ENCODE results near the gene VDAC2.

The VDAC2 gene

DNA sequence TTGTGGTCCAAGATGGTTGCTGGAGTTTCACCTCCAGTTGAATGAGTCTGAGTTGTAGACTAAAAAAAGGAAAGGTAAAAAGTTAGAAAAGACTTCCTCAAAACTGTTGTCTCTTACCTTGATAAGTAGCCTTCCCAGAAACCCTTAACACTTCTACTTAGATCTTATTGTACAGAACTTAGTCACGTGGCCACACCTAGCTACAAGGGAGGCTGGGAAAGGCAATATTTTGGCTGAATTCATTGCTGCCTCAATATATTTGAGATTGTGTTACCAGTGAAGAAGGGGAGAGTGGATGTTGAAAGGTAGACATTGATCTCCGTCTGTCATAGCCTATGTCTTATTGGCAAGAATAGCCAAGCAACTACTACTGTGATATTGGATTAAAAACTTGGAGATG, 35.5 kb upstream of the VDAC2 start:
- CTCF ChIA-PET, result no interaction called here
- TF ChIP-seq ELF4 (IDR thresholded peaks at IDR 0.05), result no peak
- POLR2A ChIA-PET, result no interaction called here
- DNase-seq (ENCODE audit: extremely low spot score), result no peak

DNA sequence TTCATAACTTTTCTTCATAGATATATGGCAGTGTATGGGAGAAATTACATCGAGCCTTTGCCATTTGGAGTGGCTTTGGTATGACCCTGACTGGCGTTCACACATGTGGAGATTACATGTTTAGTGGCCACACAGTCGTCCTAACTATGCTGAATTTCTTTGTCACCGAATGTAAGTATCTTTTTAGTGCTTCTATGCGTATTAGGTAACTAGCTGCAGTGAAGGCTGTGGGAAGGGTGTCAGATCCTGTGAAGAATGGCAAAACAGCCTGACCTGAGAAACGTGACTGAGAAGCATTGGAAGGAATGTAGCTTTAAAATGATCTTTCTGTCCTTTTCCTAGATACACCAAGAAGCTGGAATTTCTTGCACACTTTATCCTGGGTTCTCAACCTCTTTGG, 34.5 kb upstream of the VDAC2 start:
- TF ChIP-seq HDGF (IDR thresholded peaks at IDR 0.05; ENCODE audit: borderline replicate concordance), result no peak
- no peak for TF ChIP-seq SP1 (IDR thresholded peaks at IDR 0.05)
- TF ChIP-seq NFRKB (IDR thresholded peaks at IDR 0.05), result no peak
- no peak for TF ChIP-seq LEF1 (IDR thresholded peaks at IDR 0.05; ENCODE audit: borderline replicate concordance)
- CTCF ChIA-PET, result no interaction called here
- DNase-seq (ENCODE audit: extremely low spot score), result no peak
- POLR2A ChIA-PET, result no interaction called here

DNA sequence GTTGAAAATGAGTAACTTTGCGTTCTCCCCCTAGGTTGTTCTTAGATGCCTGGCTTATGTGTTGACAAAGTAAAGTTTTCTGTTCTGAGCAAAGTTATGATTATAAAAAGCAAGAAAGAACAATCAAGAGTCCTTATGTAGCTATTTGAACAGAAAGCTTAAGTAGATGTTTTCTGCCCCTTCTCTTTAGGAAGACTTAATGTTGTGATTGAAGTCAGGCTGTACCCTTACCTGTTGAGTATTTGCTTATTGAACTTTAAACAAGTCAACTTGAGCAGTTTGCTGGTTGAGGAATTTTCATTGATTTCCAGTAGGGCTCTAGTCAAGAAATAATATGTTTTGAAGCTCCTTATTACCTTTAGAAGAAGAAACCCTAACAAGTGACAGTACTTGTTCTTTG, 33.9 kb upstream of the VDAC2 start:
- ChIA-PET POLR2A (no interaction called here), CTCF (no interaction called here)

DNA sequence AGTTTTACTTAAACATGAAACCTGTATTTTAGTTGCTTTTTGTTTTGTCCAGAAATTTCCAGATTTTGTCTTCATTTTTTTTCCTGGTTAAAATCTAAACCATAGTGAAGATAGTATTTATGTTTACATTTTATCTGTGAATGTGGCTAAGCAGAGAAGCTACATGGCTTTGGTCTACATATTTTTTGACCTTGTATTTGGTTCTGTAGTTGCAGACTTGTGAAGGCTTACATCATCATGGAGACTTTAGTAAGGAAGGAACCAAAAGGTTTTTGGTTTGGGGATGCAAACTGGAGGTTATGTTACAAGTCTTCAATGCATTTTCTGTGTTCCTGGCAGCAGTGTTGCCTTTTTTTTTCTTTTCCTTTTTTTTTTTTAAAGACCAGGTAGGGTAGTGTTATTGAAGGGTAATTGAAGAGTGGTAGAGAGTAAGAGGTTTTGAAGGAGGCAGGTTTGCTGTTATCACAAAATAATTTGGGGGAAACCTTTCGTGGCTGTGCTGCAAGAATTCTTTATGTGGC, 30.9 kb upstream of the VDAC2 start:
- TF ChIP-seq ARNT (IDR thresholded peaks at IDR 0.05) (no peak), LEF1 (IDR thresholded peaks at IDR 0.05; ENCODE audit: borderline replicate concordance) (no peak), BHLHE40 (IDR thresholded peaks at IDR 0.05; ENCODE audit: borderline replicate concordance) (no peak), ZNF384 (IDR thresholded peaks at IDR 0.05) (no peak), ELF4 (IDR thresholded peaks at IDR 0.05) (no peak), NFRKB (IDR thresholded peaks at IDR 0.05) (no peak), HDGF (IDR thresholded peaks at IDR 0.05; ENCODE audit: borderline replicate concordance) (no peak), L3MBTL2 (conservative IDR thresholded peaks at IDR 0.05) (no peak), SP1 (IDR thresholded peaks at IDR 0.05) (no peak), FOXM1 (IDR thresholded peaks at IDR 0.05; ENCODE audit: borderline replicate concordance) (no peak), CTBP1 (IDR thresholded peaks at IDR 0.05; ENCODE audit: borderline replicate concordance) (no peak), FOXA1 (IDR thresholded peaks at IDR 0.05) (no peak), SUZ12 (IDR thresholded peaks at IDR 0.05) (no peak), TARDBP (IDR thresholded peaks at IDR 0.05) (no peak), PKNOX1 (IDR thresholded peaks at IDR 0.05) (no peak), FOXK2 (IDR thresholded peaks at IDR 0.05) (no peak)
- CTCF ChIA-PET, result interaction anchor here (1.4 kb wide), 1 partner anchor 56 kb away, joined by 5 read pairs; the partner anchor contains the start of gene COMTD1
- DNase-seq (ENCODE audit: extremely low spot score), result no peak
- POLR2A ChIA-PET, result interaction anchor here (1.0 kb wide), 1 partner anchor 10 kb away, joined by 3 read pairs; no protein-coding TSS in a partner anchor

More for the DNA sequence above, 33.9 kb upstream of the VDAC2 start:
- TF ChIP-seq ARNT (IDR thresholded peaks at IDR 0.05), result no peak
- no peak for TF ChIP-seq TARDBP (IDR thresholded peaks at IDR 0.05)
- no peak for TF ChIP-seq FOXA1 (IDR thresholded peaks at IDR 0.05)
- no peak for TF ChIP-seq L3MBTL2 (conservative IDR thresholded peaks at IDR 0.05)
- TF ChIP-seq SUZ12 (IDR thresholded peaks at IDR 0.05), result no peak
- no peak for TF ChIP-seq CTBP1 (IDR thresholded peaks at IDR 0.05; ENCODE audit: borderline replicate concordance)
- no peak for TF ChIP-seq LEF1 (IDR thresholded peaks at IDR 0.05; ENCODE audit: borderline replicate concordance)
- no peak for TF ChIP-seq FOXM1 (IDR thresholded peaks at IDR 0.05; ENCODE audit: borderline replicate concordance)
- no peak for TF ChIP-seq ELF4 (IDR thresholded peaks at IDR 0.05)
- no peak for TF ChIP-seq NFRKB (IDR thresholded peaks at IDR 0.05)
- TF ChIP-seq BHLHE40 (IDR thresholded peaks at IDR 0.05; ENCODE audit: borderline replicate concordance), result no peak
- TF ChIP-seq PKNOX1 (IDR thresholded peaks at IDR 0.05), result no peak
- no peak for TF ChIP-seq SP1 (IDR thresholded peaks at IDR 0.05)
- TF ChIP-seq ZNF384 (IDR thresholded peaks at IDR 0.05), result no peak
- no peak for DNase-seq (ENCODE audit: extremely low spot score)

DNA sequence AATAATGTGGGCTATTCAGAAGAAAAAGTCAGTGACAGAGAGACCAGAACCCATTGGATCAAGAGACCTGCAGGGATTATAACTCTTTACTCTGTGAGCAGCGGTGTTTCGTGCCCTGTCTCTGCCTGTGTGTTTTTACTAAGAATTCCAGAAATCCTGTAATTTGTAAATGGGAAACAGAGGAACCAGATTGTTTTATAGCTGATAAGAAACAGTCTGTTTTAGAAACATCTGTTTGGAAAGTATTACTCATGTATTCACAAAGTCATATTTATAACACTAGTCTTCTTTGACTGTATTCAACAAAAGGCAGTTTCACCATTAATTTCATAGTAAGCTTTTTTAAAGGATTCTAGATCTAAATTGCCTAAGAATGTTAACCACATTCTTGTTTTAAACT, 30.0 kb upstream of the VDAC2 start:
- TF ChIP-seq CTBP1 (IDR thresholded peaks at IDR 0.05; ENCODE audit: borderline replicate concordance), result no peak
- no peak for TF ChIP-seq FOXK2 (IDR thresholded peaks at IDR 0.05)
- no peak for TF ChIP-seq SUZ12 (IDR thresholded peaks at IDR 0.05)
- no peak for TF ChIP-seq FOXA1 (IDR thresholded peaks at IDR 0.05)
- TF ChIP-seq FOXM1 (IDR thresholded peaks at IDR 0.05; ENCODE audit: borderline replicate concordance), result no peak
- no peak for DNase-seq (ENCODE audit: extremely low spot score)
- ChIA-PET POLR2A (interaction anchor here (1.0 kb wide), 1 partner anchor 9 kb away, joined by 3 read pairs; no protein-coding TSS in a partner anchor), CTCF (no interaction called here)

DNA sequence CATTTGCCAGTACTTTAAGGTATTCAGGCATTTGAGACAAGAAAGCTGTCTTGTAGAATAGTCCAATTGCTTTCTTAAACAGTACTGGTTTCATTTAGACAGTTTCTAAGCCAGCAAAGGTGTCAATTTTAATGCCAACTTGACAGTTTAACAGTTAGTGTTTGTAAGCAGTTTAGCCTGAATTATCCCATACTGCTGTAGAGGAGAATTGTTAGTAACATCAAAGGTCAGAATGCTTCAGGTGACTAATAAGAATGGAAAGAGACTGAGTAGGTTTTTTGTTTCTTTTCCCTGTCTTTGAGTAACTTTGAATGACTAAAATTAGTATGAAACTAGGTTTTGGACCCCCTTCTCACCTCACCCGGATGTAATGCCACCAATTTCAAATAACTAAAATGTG, 29.5 kb upstream of the VDAC2 start:
- TF ChIP-seq TARDBP (IDR thresholded peaks at IDR 0.05) (no peak), FOXM1 (IDR thresholded peaks at IDR 0.05; ENCODE audit: borderline replicate concordance) (no peak), ELF4 (IDR thresholded peaks at IDR 0.05) (no peak)
- ChIA-PET POLR2A (no interaction called here), CTCF (no interaction called here)
- no peak for DNase-seq (ENCODE audit: extremely low spot score)

DNA sequence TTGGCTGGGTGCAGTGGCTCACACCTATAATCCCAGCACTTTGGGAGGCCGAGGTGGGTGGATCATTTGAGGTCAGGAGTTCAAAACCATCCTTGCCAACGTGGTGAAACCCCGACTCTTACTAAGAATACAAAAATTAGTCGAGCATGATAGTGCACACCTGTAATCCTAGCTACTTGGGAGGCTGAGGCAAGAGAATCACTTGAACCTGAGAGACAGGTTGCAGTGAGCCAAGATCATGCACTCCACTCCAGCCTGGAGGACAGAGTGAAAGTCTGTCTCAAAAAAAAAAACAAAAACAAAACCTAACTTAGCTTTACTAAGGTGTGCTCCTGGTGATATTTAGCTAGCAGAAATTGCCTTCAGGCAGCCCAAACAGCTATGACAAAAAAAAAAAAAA, 24.3 kb upstream of the VDAC2 start:
- TF ChIP-seq FOXK2 (IDR thresholded peaks at IDR 0.05) (no peak), LEF1 (IDR thresholded peaks at IDR 0.05; ENCODE audit: borderline replicate concordance) (no peak), FOXA1 (IDR thresholded peaks at IDR 0.05) (no peak), BHLHE40 (IDR thresholded peaks at IDR 0.05; ENCODE audit: borderline replicate concordance) (no peak), SP1 (IDR thresholded peaks at IDR 0.05) (no peak), ELF4 (IDR thresholded peaks at IDR 0.05) (no peak), PKNOX1 (IDR thresholded peaks at IDR 0.05) (no peak), TARDBP (IDR thresholded peaks at IDR 0.05) (no peak), HDGF (IDR thresholded peaks at IDR 0.05; ENCODE audit: borderline replicate concordance) (no peak), ZNF384 (IDR thresholded peaks at IDR 0.05) (no peak), NFRKB (IDR thresholded peaks at IDR 0.05) (no peak), SUZ12 (IDR thresholded peaks at IDR 0.05) (no peak), ARNT (IDR thresholded peaks at IDR 0.05) (no peak), CTBP1 (IDR thresholded peaks at IDR 0.05; ENCODE audit: borderline replicate concordance) (no peak), FOXM1 (IDR thresholded peaks at IDR 0.05; ENCODE audit: borderline replicate concordance) (no peak), L3MBTL2 (conservative IDR thresholded peaks at IDR 0.05) (no peak)
- CTCF ChIA-PET, result interaction anchor here (0.6 to 1.0 kb wide), 3 partner anchors 38 to 197 kb away, joined by 3 read pairs; partner anchors contain the start of gene COMTD1
- no peak for DNase-seq (ENCODE audit: extremely low spot score)
- POLR2A ChIA-PET, result no interaction called here
